CD14-positive monocyte (primary cell): ENCODE data around the gene GPC6. TPM values are rescaled to one million over a fixed set of nuclear protein-coding genes. Genes with fewer than 3 reads are reported as not detected.

Experiments used
- DNase-seq, 3 donors: peaks; one replicate each; pipeline ENCODE4 v3.0.0-alpha.2; 2011 to 2022
- H2AFZ ChIP-seq: 2 replicates; pipeline ENCODE4 v1.6.0; 2012; ENCODE audit warnings: mild to moderate bottlenecking, low read depth, low read length, inconsistent platforms; ENCODE audit not compliant: insufficient read depth, poor library complexity, severe bottlenecking
- H3K27ac ChIP-seq, 2 donors: 1 replicate in 1 of 2; 2 replicates in 1 of 2; pipeline ENCODE4 v1.5.1; 2012 to 2013; ENCODE audit warnings: low read length in 2 of 2, control low read depth in 1 of 2, inconsistent platforms in 1 of 2, low read depth in 1 of 2, mild to moderate bottlenecking in 1 of 2
- H3K27me3 ChIP-seq, 2 donors: one replicate each; pipeline versions ENCODE4 v1.6.0 to v1.6.1; 2011 to 2013; ENCODE audit warnings: low read length in 2 of 2; ENCODE audit not compliant: control insufficient read depth in 2 of 2, insufficient read depth in 2 of 2
- H3K36me3 ChIP-seq, 2 donors: replicated peaks in 1 of 2; 1 replicate in 1 of 2; 2 replicates in 1 of 2; pipeline versions ENCODE4 v1.5.1 to v1.6.1; 2012 to 2013; ENCODE audit warnings: low read length in 2 of 2, control low read depth in 1 of 2, inconsistent platforms in 1 of 2, mild to moderate bottlenecking in 1 of 2; ENCODE audit not compliant: insufficient read depth in 2 of 2, control insufficient read depth in 1 of 2
- H3K4me1 ChIP-seq, 2 donors: 1 replicate in 1 of 2; 2 replicates in 1 of 2; pipeline versions ENCODE4 v1.5.1 to v1.6.1; 2012 to 2013; ENCODE audit warnings: low read length in 2 of 2, control low read depth in 1 of 2, inconsistent platforms in 1 of 2, mild to moderate bottlenecking in 1 of 2, moderate library complexity in 1 of 2; ENCODE audit not compliant: insufficient read depth in 2 of 2, control insufficient read depth in 1 of 2
- H3K4me2 ChIP-seq: replicated peaks from 2 replicates; pipeline ENCODE3; 2012; ENCODE audit warnings: low read length, moderate library complexity, mild to moderate bottlenecking; ENCODE audit not compliant: poor library complexity, severe bottlenecking; ENCODE audit errors: extremely low read depth
- H3K4me3 ChIP-seq, 3 experiments: fragments of 200-600 bp in 1 of 3; sonication (generic) in 1 of 3; replicated peaks in 1 of 3; 1 replicate in 2 of 3; 2 replicates in 1 of 3; pipeline ENCODE4 v1.5.1; 2011 to 2013; ENCODE audit warnings: low read length in 3 of 3, mild to moderate bottlenecking in 3 of 3, control low read depth in 2 of 3, low read depth in 2 of 3, inconsistent platforms in 1 of 3, moderate library complexity in 1 of 3
- H3K79me2 ChIP-seq: 2 replicates; pipeline ENCODE4 v1.6.0; 2012; ENCODE audit warnings: mild to moderate bottlenecking, control low read depth, inconsistent platforms, low read length, moderate library complexity; ENCODE audit not compliant: insufficient read depth
- H3K9ac ChIP-seq: 2 replicates; pipeline ENCODE4 v1.6.0; 2017; ENCODE audit warnings: low read length, mild to moderate bottlenecking; ENCODE audit not compliant: insufficient read depth, poor library complexity, severe bottlenecking
- H3K9me3 ChIP-seq, 2 donors: replicated peaks in 1 of 2; 1 replicate in 1 of 2; 2 replicates in 1 of 2; pipeline versions ENCODE4 v1.5.1 to v1.6.1; 2012 to 2013; ENCODE audit warnings: low read length in 2 of 2, control low read depth in 1 of 2; ENCODE audit not compliant: control insufficient read depth in 1 of 2, insufficient read depth in 1 of 2
- H4K20me1 ChIP-seq: 2 replicates; pipeline ENCODE4 v1.6.0; 2012; ENCODE audit warnings: mild to moderate bottlenecking, low read length, control low read depth, moderate library complexity; ENCODE audit not compliant: insufficient read depth
- H3K27ac Mint-ChIP-seq, 7 donors: one replicate each; pipeline ENCODE4 v1.8.0; 2020; ENCODE audit warnings: mild to moderate bottlenecking in 7 of 7, mixed read lengths in 7 of 7, moderate library complexity in 6 of 7, inconsistent platforms in 2 of 7
- H3K27me3 Mint-ChIP-seq, 3 donors: one replicate each; pipeline ENCODE4 v1.8.0; 2021 to 2022; ENCODE audit warnings: low read depth in 3 of 3, mild to moderate bottlenecking in 3 of 3, mixed read lengths in 3 of 3, moderate library complexity in 3 of 3, inconsistent platforms in 1 of 3
- H3K36me3 Mint-ChIP-seq, 2 donors: one replicate each; pipeline ENCODE4 v1.8.0; 2020; ENCODE audit warnings: mixed read lengths in 2 of 2, inconsistent platforms in 1 of 2, mild to moderate bottlenecking in 1 of 2
- H3K4me1 Mint-ChIP-seq: one replicate; pipeline ENCODE4 v1.8.0; 2020; ENCODE audit warnings: mild to moderate bottlenecking, mixed read lengths
- H3K4me3 Mint-ChIP-seq, 2 donors: one replicate each; pipeline ENCODE4 v1.8.0; 2020; ENCODE audit warnings: mild to moderate bottlenecking in 2 of 2, mixed read lengths in 2 of 2, moderate library complexity in 1 of 2
- H3K9me3 Mint-ChIP-seq, 7 donors: one replicate each; pipeline ENCODE4 v1.8.0; 2020 to 2022; ENCODE audit warnings: mixed read lengths in 7 of 7, mild to moderate bottlenecking in 6 of 7, moderate library complexity in 6 of 7, inconsistent platforms in 2 of 7
- CTCF ChIP-seq: fragments of 200-600 bp; IDR thresholded peaks from one replicate; pipeline ENCODE4 v1.8.0; 2022; ENCODE audit warnings: antibody characterized with exemption, mild to moderate bottlenecking
- WGBS: methylation state at CpG from one replicate; pipeline ENCODE4 v1.1.5; 2013; ENCODE audit warnings: missing lambda C conversion rate; ENCODE audit not compliant: insufficient coverage; 5-methylcytosine and 5-hydroxymethylcytosine counted together
- intact Hi-C, 2 donors: fragments of 100-400 bp; cut with micrococcal nuclease; formaldehyde crosslinking; loops; one replicate each; pipeline versions ENCODE4 v1.15.0 to v1.15.1; 2023
- polyA plus RNA-seq, 3 donors: library from polyadenylated mRNA; depleted of rRNA in 1 of 3; unstranded in 2 of 3; stranded (reverse) in 1 of 3; fragments of 300-500 nt in 2 of 3; fragments of >200 nt in 1 of 3; fragmentation: Illumina TruSeq in 2 of 3; gene quantifications; 1 replicate in 2 of 3; 2 replicates in 1 of 3; pipeline ENCODE4 v1.2.3, GENCODE V29; 2012 to 2021

GPC6 gene
- polyA plus RNA-seq, 3 donors = not detected

GRCh38 chr13:94224670-94225069 lies 998.1 kb downstream of the GPC6 start:
- Histone ChIP-seq H4K20me1 (no peaks in the 10 kb centered on the region), H3K4me2 (no peak overlapping the region), H3K36me3 (no peaks in the 10 kb centered on the region), H3K27ac (no peak overlapping the region), H2AFZ (no peak overlapping the region), H3K9ac (no peak overlapping the region), H3K27me3 (no peaks in the 10 kb centered on the region), H3K4me1 (no peaks in the 10 kb centered on the region), H3K4me3 (no peak overlapping the region), H3K79me2 (no peaks in the 10 kb centered on the region), H3K9me3 (no peaks in the 10 kb centered on the region)
- Mint-ChIP-seq H3K4me1 (no peaks in the 10 kb centered on the region), H3K4me3 (no peak overlapping the region), H3K9me3 (peaks cover 0 to 6% (median 0%) of the 10 kb centered on the region in 7 donors), H3K36me3 (no peaks in the 10 kb centered on the region), H3K27ac (no peak overlapping the region), H3K27me3 (no peaks in the 10 kb centered on the region)
- no peak for TF ChIP-seq CTCF
- intact Hi-C loops = no loop called here
- DNase-seq = no peak
- WGBS = 92% methylated on average over 2 of the region's 3 CpGs

GRCh38 chr13:94227255-94227879 lies 1000.8 kb downstream of the GPC6 start:
- H3K27ac ChIP-seq = no peak overlapping the region
- no peaks in the 10 kb centered on the region for H3K4me1 Mint-ChIP-seq
- H3K4me3 Mint-ChIP-seq = no peak overlapping the region
- no peaks in the 10 kb centered on the region for H3K36me3 Mint-ChIP-seq
- peaks cover 0 to 6% (median 2%) of the 10 kb centered on the region in 7 donors for H3K9me3 Mint-ChIP-seq
- no peaks in the 10 kb centered on the region for H3K79me2 ChIP-seq
- H3K4me1 ChIP-seq = no peaks in the 10 kb centered on the region
- no peak overlapping the region for H3K9ac ChIP-seq
- no peaks in the 10 kb centered on the region for H3K27me3 ChIP-seq
- no peaks in the 10 kb centered on the region for H3K27me3 Mint-ChIP-seq
- H4K20me1 ChIP-seq = no peaks in the 10 kb centered on the region
- no peaks in the 10 kb centered on the region for H3K36me3 ChIP-seq
- DNase-seq = no peak
- WGBS = 94% methylated on average over 3 of the region's 6 CpGs
- H2AFZ ChIP-seq = no peak overlapping the region
- intact Hi-C loops = no loop called here
- H3K4me2 ChIP-seq = no peak overlapping the region
- no peak for TF ChIP-seq CTCF
- no peak overlapping the region for H3K4me3 ChIP-seq
- no peaks in the 10 kb centered on the region for H3K9me3 ChIP-seq
- H3K27ac Mint-ChIP-seq = no peak overlapping the region
